NCI-H1417 treated with DMSO at 0.1 percent for 48 hours (cell line): ENCODE measurements around the gene SLC19A1.
"Not testable (repeated sequence)": the region's sequence is repeated elsewhere in the genome, so short reads cannot be mapped to it uniquely, and the experiment has no call there.

Source experiments
- DNase-seq: peaks from one replicate; lab custom pipeline; 2025; lab: John Stamatoyannopoulos, UW

Gene SLC19A1

DNA sequence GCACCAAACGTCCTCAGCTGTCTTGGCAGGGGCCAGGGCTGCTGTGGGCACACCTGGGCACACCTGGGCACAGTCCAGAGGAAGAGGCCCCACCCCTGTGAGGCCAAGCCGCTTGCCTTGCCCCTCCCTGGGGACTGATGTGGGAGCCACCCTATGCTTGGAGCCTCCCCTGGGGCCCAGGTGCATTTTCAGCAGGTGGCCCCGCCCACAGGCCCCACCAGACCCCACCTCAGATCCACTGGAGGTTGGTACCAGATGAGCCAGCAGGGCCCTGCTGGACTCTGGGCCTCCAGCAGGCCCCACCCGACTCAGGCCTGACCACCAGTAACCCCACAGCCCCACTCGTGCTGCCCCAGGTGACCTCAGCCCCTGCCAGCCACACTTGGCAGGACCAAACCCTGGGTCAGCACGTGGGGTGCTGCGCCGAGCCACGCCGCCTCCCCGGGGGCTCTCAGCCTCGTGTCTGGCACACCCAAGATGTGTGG is 8.8 kb downstream of the SLC19A1 start:
- no peak for DNase-seq

DNA sequence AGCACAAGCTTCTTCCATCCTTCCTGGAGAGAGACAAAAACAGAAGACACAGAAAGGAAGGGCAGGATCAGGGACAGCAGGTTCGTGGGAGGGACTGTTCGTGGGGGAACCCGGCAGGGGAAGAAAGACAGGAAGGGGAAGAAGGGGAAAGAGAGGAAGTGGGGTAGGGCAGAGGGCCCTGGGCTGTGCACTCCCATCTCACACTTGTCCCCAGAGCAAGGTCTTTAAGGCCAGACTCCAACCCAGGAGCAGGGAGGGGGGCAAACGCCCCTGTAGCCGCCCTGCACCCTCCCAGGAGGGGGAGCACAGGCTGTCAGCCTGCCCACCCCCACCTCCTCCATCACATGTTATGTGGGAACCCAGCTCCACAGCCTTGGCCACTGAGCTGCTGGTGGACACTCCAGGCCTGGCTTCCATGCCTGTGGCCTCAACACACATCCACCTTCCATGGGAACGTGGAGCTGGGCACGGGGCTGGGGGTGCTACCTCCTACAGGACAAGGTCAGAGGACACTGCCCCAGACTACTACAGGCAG is 9.3 kb downstream of the SLC19A1 start:
- no peak for DNase-seq

DNA sequence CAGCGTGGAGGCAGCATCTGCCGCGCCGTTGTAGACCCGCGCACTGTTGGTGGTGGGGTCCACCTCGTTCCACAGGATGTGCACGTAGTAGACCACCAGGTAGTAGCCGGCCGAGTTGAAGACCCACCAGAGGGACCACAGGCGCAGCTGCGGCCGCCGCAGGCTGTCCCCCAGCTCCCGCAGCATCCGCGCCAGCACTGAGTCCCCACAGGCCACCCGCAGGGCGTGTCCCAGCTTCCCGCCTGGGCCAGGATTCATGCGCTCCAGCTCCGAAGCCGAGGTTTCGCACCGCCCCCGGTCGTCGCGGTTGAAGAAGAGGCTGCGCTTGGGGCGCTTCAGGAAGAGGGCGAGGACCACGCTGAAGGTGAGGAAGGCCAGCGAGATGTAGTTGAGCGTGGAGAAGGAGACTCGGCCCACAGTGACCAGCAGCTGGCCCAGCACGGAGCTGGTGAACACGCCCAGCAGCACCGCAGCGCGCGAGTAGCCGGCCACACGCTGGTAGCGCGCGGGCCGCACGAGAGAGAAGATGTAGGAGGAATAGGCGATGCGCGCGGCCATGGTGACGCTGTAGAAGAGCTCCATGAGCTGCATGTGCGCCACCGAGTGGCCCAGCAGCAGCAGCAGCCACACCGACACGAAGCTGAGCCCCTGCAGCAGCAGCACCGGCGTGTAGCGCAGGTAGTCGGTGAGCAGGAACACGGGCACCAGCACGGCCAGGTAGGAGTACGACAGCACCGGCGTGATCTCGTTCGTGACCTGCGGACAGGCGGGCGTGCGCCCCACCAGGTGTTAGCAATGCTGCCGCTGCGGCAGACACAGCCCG is 10.6 kb downstream of the SLC19A1 start:
- DNase-seq = no peak

DNA sequence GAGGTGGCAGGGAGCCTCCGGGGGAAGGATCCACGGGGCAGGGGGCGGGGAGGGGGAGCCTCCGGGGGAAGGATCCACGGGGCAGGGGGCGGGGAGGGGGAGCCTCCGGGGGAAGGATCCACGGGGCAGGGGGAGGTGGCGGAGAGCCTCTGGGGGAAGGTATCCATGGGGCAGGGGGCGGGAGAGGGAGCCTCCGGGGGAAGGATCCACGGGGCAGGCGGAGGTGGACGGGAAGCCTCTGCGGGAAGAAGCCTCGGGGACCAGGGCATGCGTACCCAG is 11.2 kb downstream of the SLC19A1 start:
- not testable (repeated sequence) for DNase-seq

DNA sequence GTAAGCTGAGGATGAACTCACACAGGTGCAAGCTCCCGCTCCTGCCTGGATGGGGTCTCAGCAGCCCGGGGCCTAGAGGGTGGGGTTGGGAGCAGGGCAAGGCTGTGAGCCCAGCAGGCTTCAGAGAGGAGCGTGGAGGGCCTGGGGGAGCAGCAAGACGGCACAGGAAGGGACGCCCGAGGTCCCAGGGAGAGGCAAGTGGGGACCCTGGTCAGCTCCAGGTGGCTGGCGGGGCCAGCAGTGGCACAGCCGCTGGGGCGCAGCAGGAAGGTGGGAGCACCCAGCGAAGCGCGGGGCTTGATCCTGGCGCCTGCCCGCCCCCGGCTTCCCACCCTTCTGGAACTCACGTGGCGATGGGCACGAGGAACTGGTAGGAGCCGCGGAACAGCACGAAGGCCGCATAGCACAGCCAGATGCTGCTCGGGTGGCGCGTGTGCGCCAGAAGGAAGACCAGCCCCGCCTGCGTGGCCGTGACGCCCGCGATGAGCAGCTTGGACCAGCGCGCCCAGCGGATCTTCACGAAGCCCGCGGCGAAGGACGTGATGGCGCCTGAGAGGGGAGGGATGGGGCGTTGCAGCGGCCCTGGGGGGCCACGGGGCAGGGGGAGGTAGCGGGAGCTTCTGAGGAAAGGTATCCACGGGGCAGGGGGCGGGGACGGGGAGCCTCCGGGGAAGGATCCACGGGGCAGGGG is 11.7 kb downstream of the SLC19A1 start:
- no peak for DNase-seq

DNA sequence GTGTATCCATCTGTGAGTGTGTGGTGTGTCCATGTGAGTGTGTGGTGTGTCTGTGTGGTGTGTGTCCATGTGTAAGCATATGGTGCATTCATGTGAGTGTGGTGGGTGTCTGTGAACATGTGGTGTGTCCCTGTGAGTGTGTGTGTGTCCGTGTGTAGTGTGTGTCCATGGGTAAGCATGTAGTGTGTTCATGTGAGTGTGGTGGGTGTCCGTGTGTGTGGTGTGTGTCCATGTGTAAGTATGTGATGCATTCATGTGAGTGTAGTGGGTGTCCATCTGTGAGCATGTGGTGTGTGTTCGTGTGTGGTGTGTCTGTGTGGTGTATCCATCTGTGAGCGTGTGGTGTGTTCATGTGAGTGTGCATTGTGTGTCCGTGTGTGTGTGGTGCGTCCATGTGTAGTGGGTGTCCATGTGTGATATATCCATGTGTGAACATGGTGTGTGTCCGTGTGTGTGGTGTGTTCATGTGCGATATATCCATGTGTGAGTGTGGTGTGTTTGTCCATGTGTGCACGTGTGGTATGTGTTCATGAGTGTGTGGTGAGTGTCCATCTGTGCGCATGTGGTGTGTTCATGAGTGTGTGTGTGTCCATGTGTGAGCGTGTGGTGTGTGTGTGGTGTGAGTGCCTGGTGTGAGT is 12.3 kb downstream of the SLC19A1 start:
- no peak for DNase-seq

- DNase-seq = no peak
Observed at GRCh38 chr21:45528981-45529784, 13.1 kb downstream of the SLC19A1 start.

DNA sequence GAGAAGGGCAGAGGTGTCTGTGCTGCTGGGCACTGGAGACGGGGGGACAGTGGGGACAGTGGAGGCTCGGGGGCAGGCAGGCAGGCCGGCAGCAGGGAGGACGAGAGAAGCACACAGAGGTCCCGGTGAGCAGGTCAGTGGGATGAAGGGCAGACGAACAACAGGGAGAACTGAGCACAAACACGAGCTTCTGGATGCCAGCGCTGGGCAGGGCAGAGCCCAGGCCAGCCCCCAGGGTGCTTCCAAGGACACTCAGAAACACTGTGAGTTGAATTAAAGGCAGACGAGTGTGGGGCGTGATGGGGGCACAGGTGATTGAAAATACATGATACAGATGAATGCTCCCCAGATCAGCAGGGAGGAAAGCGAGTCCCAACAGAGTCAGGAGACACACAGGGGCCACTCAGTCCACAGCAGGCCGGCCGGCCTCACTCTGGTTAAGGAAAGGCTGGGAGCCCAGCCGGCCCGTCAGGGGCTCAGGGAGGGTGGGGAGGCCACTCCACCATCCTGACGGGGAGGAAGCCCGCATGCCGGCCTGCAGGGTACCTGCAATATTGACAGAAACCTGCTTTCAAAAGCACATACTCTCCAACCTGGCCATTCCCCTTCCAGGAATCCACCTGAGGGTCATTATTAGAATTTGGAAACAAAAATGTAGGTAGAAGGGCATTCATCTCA is 14.1 kb downstream of the SLC19A1 start:
- DNase-seq = no peak

GRCh38 chr21:45527151-45527999 is 14.9 kb downstream of the SLC19A1 start:
- DNase-seq = not testable (repeated sequence)

GRCh38 chr21:45525910-45526306 is 16.3 kb downstream of the SLC19A1 start:
- DNase-seq = no peak

DNA sequence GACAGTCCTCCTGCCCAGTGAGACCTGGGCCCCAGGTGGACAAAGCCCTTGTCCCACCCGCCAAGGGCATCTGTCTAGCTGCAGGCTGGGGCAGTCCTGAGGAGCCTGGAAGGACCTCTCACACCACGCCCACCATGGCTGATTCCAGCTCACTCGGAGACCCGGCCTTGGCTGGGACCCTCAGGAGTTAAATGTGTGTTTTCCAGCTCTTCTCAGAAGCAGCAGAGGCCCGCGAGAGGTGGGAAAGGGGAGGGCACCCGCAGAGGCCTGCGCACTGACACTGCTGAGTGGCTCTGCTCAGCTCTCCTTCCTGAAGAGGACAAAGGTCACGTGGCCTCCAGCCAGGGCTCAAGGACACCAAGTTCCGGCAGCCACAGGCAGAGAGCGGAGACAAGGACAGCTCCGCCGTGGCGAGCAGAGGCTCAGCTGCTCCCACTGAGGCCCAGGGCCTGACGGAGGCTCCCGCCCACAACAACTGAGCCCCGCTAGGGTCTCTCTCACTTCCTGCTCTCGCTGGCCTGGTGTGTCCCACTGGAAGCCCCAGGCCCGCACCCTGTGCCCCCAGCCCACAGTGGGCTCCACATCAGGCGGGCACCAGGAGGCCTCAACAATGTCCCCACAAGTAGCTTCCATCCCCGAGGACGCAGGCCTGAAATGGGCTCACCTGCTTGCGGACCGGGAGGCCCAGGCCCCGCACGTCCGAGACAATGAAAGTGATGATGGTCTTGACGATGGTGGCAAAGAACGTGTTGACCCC is 16.9 kb downstream of the SLC19A1 start:
- no peak for DNase-seq

DNA sequence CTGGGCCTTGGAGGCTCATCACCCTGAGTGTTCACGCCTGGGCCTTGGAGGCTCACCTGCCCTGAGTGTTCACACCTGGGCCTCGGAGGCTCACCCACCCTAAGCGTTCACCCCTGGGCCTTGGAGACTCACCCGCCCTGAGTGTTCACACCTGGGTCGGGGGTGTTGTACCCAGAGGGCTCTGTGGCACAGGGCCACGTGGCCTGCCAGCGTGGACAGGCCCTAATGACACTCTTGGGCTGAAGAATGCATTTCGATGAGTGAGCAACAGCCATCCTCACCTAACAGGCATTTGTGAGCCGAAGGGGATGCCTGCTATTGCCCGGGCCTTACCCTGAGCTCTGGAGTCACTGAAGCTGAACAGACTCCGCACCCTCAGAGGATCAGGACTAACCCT is 17.5 kb downstream of the SLC19A1 start:
- no peak for DNase-seq

DNA sequence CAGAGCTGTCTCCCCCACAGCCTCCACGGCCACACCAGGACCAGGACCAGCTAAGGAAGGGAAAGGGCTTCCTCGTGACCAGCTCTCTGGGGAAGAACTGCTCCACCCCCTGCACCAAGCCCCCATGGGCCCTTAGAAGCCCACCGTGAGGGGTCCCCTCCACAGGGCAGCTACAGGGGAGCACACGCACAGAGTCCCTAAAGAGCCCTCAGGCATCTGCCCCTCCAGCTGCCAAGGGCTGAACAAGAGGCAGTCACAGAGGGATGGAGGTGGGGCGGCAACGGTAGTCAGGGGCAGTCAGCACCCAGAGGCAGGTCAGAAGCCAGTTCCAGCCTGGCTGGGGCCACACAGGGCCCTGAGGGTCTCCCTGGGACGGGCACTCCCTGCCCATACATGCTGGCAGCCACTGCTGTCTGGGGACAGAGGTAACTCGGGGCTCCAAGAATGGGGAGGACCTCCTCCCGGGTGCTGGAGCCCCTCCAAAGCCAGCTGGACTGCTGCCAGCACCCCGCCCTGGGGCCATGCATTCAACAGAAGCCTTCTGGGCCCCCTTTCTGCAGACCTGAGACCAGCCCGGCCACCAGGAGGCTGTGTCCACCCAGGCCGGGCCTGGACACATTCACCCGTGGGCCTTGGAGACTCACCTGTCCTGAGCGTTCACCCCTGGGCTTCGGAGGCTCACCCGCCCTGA is 18.7 kb downstream of the SLC19A1 start:
- no peak for DNase-seq

- no peak for DNase-seq
Observed at GRCh38 chr21:45522986-45523385, 19.3 kb downstream of the SLC19A1 start.

DNA sequence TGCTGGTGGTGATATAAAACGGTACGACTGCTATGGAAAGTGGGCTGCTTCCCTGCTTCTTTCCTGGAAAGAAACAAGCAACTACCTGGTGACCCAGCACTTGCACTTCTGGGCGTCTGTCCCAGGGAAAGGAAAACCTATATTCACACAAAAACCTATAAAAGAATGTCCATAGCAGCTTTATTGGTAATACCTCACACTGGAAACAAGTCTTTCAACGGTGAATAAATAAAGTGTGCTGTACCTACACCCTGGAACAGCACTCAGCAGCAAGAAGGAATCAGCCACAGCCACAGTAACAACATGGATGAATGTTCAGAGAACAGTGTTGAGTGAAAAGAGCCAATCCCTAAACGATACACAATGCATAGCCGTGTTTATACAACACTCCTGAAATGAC is 19.9 kb downstream of the SLC19A1 start:
- DNase-seq = no peak

GRCh38 chr21:45521241-45521640 is 21.0 kb downstream of the SLC19A1 start:
- DNase-seq = no peak

DNA sequence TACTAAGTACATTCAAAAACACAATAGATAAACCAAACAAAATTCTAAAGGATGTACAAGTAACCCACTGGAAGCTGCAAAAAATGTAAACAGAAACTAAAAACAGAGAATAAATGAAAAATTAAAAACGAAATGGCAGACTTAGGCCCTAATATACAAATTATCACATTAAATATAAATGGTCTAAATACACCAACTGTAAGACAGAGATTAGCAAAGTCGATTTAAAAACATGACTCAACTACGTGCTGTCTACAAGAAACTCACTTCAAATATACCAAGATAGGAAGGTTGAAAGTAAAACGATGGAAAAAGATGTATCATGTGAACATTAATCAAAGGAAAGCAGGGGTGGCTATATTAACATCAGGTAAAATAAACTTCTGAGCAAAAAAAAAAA is 23.1 kb downstream of the SLC19A1 start:
- DNase-seq = no peak

GRCh38 chr21:45518742-45519141 is 23.5 kb downstream of the SLC19A1 start:
- no peak for DNase-seq
